Esophagus squamous epithelium (tissue), 5 donors: ENCODE data around the gene NOL3. TPM values are rescaled to one million over a fixed set of nuclear protein-coding genes. Genes with fewer than 3 reads are reported as not detected.

Source experiments
- DNase-seq: peaks from one replicate; lab custom pipeline; 2025; lab: John Stamatoyannopoulos, UW
- H3K27ac ChIP-seq, 4 donors: fragments of 200-600 bp; sonication (generic); one replicate each; pipeline ENCODE4 v1.5.1; 2016 to 2019; ENCODE audit warnings: mild to moderate bottlenecking in 1 of 4
- H3K27me3 ChIP-seq, 4 donors: fragments of 200-600 bp; sonication (generic); 1 replicate in 3 of 4; 2 replicates in 1 of 4; pipeline versions ENCODE4 v1.5.1 to v1.6.0; 2017 to 2021; ENCODE audit warnings: antibody characterized with exemption in 1 of 4
- H3K36me3 ChIP-seq, 3 donors: fragments of 200-600 bp; sonication (generic); one replicate each; pipeline ENCODE4 v1.5.1; 2016 to 2019
- H3K4me1 ChIP-seq, 3 donors: fragments of 200-600 bp; sonication (generic); one replicate each; pipeline ENCODE4 v1.5.1; 2017 to 2019
- H3K4me3 ChIP-seq, 4 donors: fragments of 200-600 bp; sonication (generic); 1 replicate in 3 of 4; 2 replicates in 1 of 4; pipeline ENCODE4 v1.5.1; 2016 to 2019; ENCODE audit warnings: mild to moderate bottlenecking in 2 of 4, moderate library complexity in 1 of 4
- H3K9me3 ChIP-seq, 3 donors: fragments of 200-600 bp; sonication (generic); one replicate each; pipeline ENCODE4 v1.5.1; 2016 to 2019
- POLR2A ChIP-seq, 4 donors: fragments of 450-650 bp; IDR thresholded peaks; one replicate each; pipeline ENCODE4 v1.6.1; 2017; ENCODE audit warnings: antibody characterized with exemption in 4 of 4, mild to moderate bottlenecking in 4 of 4, moderate library complexity in 3 of 4
- WGBS, 2 donors: methylation state at CpG; one replicate each; pipeline ENCODE4 v1.1.5; 2018; 5-methylcytosine and 5-hydroxymethylcytosine counted together
- intact Hi-C: fragments of 100-400 bp; cut with DNase I; formaldehyde crosslinking; loops from one replicate; pipeline ENCODE4 v1.15.0; 2022
- total RNA-seq, 4 donors: library from RNA; depleted of rRNA; stranded (reverse); fragments of >200 nt; gene quantifications; one replicate each; pipeline ENCODE4 v1.1.0, GENCODE V29; 2016
- TF ChIP-seq, protein P1 (sequence below), 6 experiments: fragments of 450-650 bp in 4 of 6; fragments of 200-600 bp in 2 of 6; sonication (generic) in 2 of 6; IDR thresholded peaks; one replicate each; pipeline ENCODE4 v1.5.1; 2016 to 2019; ENCODE audit warnings: antibody characterized with exemption in 6 of 6, mild to moderate bottlenecking in 4 of 6, moderate library complexity in 4 of 6
- donor health status: DM: yes; HTN: yes; CAD: no.

The NOL3 gene
- total RNA-seq, 4 donors from 2014 or later = 25.1 to 56.1 (median 36.7) TPM

DNA sequence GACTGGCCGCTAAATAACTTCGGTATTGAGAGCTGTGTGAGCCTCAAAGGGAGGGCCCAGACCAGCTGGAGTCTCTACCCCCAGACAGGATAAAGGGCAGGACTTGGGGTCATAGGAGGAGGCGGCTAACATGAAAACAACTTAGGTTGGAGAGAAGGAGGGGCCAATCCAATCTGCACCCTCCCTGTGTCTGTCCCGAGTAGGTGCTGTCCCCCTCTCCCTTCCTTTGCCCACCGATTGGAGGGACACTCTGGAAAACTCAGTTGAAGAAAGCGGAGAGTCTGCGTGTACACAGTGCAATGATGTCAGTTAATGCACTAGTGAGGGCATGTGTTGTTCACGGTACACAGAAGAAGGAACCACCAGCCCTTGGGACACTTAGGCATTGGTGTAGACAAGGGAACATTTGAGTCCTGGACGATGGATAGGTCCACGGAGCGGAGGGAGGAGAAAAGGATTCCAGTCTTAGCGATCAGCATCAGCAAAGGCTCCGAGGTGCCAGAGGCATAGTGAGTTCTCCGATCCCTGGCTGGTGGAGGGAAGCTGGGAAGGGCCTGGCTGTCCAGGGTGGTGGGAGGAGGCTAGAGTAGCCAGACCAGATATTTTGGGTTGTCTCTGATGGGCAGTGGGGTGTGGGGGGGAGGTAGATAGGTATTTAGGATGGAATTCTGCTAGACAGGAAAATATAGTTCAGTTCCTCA lies 761 bp downstream of the NOL3 start:
- no peak for DNase-seq
- H3K4me3 ChIP-seq = peak overlapping the region; percentile 31 to 68 (median 56)

DNA sequence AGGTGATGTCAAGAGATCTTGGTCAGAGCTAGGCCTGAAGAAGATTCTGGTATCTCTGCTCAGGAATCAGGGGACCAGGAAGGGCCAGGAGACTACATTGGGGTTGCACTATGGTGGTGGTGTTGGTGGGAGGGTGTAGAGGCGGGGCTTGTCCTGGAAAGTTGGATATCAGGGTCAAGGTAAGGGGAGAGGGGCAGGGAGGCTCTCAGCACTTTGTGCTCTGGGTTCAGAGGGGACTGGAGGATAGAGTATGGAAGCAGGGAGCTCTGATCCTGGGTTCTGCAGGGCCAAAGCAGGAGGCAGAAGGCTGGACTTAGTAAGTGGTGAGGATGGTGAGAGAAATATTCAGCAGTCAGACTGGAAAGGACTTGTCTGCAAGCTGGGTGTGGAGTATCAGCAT lies 3.0 kb downstream of the NOL3 start:
- peak overlapping the region; percentile 94 to 97 (median 94) for H3K27ac ChIP-seq
- no peak for DNase-seq
- no peaks in the 10 kb centered on the region for H3K9me3 ChIP-seq
- no peak for TF ChIP-seq POLR2A (IDR thresholded peaks at IDR 0.05)
- TF ChIP-seq, protein P1, sequence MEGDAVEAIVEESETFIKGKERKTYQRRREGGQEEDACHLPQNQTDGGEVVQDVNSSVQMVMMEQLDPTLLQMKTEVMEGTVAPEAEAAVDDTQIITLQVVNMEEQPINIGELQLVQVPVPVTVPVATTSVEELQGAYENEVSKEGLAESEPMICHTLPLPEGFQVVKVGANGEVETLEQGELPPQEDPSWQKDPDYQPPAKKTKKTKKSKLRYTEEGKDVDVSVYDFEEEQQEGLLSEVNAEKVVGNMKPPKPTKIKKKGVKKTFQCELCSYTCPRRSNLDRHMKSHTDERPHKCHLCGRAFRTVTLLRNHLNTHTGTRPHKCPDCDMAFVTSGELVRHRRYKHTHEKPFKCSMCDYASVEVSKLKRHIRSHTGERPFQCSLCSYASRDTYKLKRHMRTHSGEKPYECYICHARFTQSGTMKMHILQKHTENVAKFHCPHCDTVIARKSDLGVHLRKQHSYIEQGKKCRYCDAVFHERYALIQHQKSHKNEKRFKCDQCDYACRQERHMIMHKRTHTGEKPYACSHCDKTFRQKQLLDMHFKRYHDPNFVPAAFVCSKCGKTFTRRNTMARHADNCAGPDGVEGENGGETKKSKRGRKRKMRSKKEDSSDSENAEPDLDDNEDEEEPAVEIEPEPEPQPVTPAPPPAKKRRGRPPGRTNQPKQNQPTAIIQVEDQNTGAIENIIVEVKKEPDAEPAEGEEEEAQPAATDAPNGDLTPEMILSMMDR (IDR thresholded peaks at IDR 0.05) = no peak
- intact Hi-C loops = no loop called here
- peaks cover 0 to 4% (median 0%) of the 10 kb centered on the region in 4 donors for H3K27me3 ChIP-seq
- H3K4me3 ChIP-seq = peak overlapping the region; percentile 37 to 69 (median 51)
- WGBS, 2 donors = 77 to 100% methylated on average over 1 of the region's 1 CpG
- H3K4me1 ChIP-seq = peaks cover 56 to 98% (median 62%) of the 10 kb centered on the region in 3 donors
- peaks cover 0 to 12% (median 0%) of the 10 kb centered on the region in 3 donors for H3K36me3 ChIP-seq

More for the DNA sequence above, 761 bp downstream of the NOL3 start:
- 26 to 48% methylated on average over 11 to 12 of the region's 14 CpGs for WGBS, 2 donors
- Histone ChIP-seq H3K27ac (peak overlapping the region; percentile 93 to 97 (median 97)), H3K36me3 (peaks cover 0 to 19% (median 0%) of the 10 kb centered on the region in 3 donors), H3K4me1 (peaks cover 44 to 78% (median 48%) of the 10 kb centered on the region in 3 donors), H3K9me3 (no peaks in the 10 kb centered on the region), H3K27me3 (peaks cover 0 to 9% (median 0%) of the 10 kb centered on the region in 4 donors)
- TF ChIP-seq POLR2A (IDR thresholded peaks at IDR 0.05) = peak in 1 of 4 donors; percentile 6
- TF ChIP-seq, protein P1 (IDR thresholded peaks at IDR 0.05) = no peak
- intact Hi-C loops = no loop called here

DNA sequence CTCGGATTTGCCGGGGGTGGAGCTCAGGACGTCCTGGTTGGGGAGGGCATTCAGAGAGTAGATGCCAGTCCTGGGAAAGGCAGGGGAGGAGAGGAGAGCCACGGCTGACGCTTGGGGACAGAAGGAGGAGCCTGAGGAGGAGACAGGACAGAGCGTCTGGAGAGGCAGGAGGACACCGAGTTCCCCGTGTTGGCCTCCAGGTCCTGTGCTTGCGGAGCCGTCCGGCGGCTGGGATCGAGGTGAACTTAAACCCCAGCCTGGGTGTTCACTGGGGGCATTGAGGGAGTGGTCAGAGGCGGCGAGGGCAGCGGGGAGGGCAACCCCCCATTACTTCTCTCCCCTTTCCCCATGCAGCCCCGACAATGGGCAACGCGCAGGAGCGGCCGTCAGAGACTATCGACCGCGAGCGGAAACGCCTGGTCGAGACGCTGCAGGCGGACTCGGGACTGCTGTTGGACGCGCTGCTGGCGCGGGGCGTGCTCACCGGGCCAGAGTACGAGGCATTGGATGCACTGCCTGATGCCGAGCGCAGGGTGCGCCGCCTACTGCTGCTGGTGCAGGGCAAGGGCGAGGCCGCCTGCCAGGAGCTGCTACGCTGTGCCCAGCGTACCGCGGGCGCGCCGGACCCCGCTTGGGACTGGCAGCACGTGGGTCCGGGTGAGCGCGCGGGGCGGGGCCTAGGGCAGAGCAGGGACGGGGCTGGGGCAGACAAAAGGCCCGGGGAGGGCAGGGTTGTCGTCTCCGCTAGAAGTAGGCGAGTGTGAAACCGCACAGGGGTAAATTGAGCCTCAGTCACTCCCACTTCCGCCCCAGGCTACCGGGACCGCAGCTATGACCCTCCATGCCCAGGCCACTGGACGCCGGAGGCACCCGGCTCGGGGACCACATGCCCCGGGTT lies 3.7 kb downstream of the NOL3 start:
- intact Hi-C loops = no loop called here
- H3K4me1 ChIP-seq = peaks cover 63 to 99% (median 66%) of the 10 kb centered on the region in 3 donors
- H3K9me3 ChIP-seq = no peaks in the 10 kb centered on the region
- peak overlapping the region; percentile 37 to 69 (median 51) for H3K4me3 ChIP-seq
- H3K27ac ChIP-seq = peak overlapping the region; percentile 94 to 97 (median 94)
- TF ChIP-seq, protein P1 (IDR thresholded peaks at IDR 0.05) = peak in 5 of 6 experiments; percentile 21 to 54 (median 36)
- peak in 3 of 4 donors; percentile 46 to 82 (median 70) for TF ChIP-seq POLR2A (IDR thresholded peaks at IDR 0.05)
- H3K36me3 ChIP-seq = peaks cover 0 to 12% (median 0%) of the 10 kb centered on the region in 3 donors
- peaks cover 0 to 4% (median 0%) of the 10 kb centered on the region in 4 donors for H3K27me3 ChIP-seq
- 0 to 3% methylated on average over 19 to 38 of the region's 71 CpGs for WGBS, 2 donors
- no peak for DNase-seq

DNA sequence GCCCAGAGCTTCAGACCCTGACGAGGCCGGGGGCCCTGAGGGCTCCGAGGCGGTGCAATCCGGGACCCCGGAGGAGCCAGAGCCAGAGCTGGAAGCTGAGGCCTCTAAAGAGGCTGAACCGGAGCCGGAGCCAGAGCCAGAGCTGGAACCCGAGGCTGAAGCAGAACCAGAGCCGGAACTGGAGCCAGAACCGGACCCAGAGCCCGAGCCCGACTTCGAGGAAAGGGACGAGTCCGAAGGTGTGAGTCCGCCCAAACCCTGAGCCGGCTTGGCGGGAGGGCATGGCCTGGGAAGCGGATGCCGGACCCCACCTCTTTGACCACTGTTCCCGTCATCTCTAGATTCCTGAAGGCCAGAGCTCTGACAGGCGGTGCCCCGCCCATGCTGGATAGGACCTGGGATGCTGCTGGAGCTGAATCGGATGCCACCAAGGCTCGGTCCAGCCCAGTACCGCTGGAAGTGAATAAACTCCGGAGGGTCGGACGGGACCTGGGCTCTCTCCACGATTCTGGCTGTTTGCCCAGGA lies 4.4 kb downstream of the NOL3 start:
- Histone ChIP-seq H3K9me3 (no peaks in the 10 kb centered on the region), H3K36me3 (peaks cover 0 to 12% (median 0%) of the 10 kb centered on the region in 3 donors), H3K27me3 (peaks cover 0 to 4% (median 0%) of the 10 kb centered on the region in 4 donors), H3K4me3 (peak overlapping the region; percentile 37 to 69 (median 51)), H3K27ac (peak overlapping the region; percentile 94 to 97 (median 94)), H3K4me1 (peaks cover 60 to 99% (median 66%) of the 10 kb centered on the region in 3 donors)
- intact Hi-C loops = no loop called here
- 31 to 55% methylated on average over 8 to 12 of the region's 31 CpGs for WGBS, 2 donors
- TF ChIP-seq POLR2A (IDR thresholded peaks at IDR 0.05) = no peak
- TF ChIP-seq, protein P1 (IDR thresholded peaks at IDR 0.05) = no peak
- no peak for DNase-seq
